Prostate gland (tissue), 2 donors: Measurements from ENCODE around the gene BPIFB2. TPM values are rescaled to one million over a fixed set of nuclear protein-coding genes. Genes with fewer than 3 reads are reported as not detected.

Experiments used
- DNase-seq: peaks from one replicate; pipeline ENCODE4 v3.0.0-alpha.2; 2019; ENCODE audit warnings: low spot score
- H3K27ac ChIP-seq, 2 donors: fragments of 200-600 bp; sonication (generic); 2 replicates each; pipeline ENCODE4 v1.5.1; 2017 to 2019
- H3K27me3 ChIP-seq: fragments of 200-600 bp; sonication (generic); replicated peaks from 2 replicates; pipeline ENCODE4 v1.5.1; 2019; ENCODE audit not compliant: insufficient read depth
- H3K36me3 ChIP-seq, 2 donors: fragments of 200-600 bp; sonication (generic); 1 replicate in 1 of 2; 2 replicates in 1 of 2; pipeline versions ENCODE4 v1.5.1 to v1.8.1; 2017 to 2019
- H3K4me1 ChIP-seq: fragments of 200-600 bp; sonication (generic); replicated peaks from 2 replicates; pipeline ENCODE4 v1.5.1; 2019
- H3K4me3 ChIP-seq, 2 donors: fragments of 200-600 bp; sonication (generic); 2 replicates each; pipeline ENCODE4 v1.5.1; 2017 to 2019
- H3K9me3 ChIP-seq: fragments of 200-600 bp; sonication (generic); 2 replicates; pipeline ENCODE4 v1.5.1; 2017
- CTCF ChIP-seq, 4 experiments: fragments of 200-600 bp in 2 of 4; fragments of 450-650 bp in 2 of 4; sonication (generic) in 2 of 4; IDR thresholded peaks; 1 replicate in 3 of 4; 2 replicates in 1 of 4; pipeline ENCODE4 v1.5.1; 2016 to 2019; ENCODE audit warnings: antibody characterized with exemption in 4 of 4, mild to moderate bottlenecking in 2 of 4, moderate library complexity in 2 of 4
- POLR2A ChIP-seq: fragments of 450-650 bp; IDR thresholded peaks from one replicate; pipeline ENCODE4 v1.6.1; 2016; ENCODE audit warnings: antibody characterized with exemption, mild to moderate bottlenecking
- POLR2AphosphoS5 ChIP-seq: sonication (generic); formaldehyde crosslinking; IDR thresholded peaks from one replicate; pipeline ENCODE4 v1.6.1; 2017; ENCODE audit warnings: antibody characterized with exemption
- WGBS: methylation state at CpG from one replicate; pipeline ENCODE4 v1.1.5; 2018; 5-methylcytosine and 5-hydroxymethylcytosine counted together
- intact Hi-C: fragments of 100-400 bp; cut with DNase I; formaldehyde crosslinking; loops from one replicate; pipeline ENCODE4 v1.14.2; 2022
- total RNA-seq, 2 donors: library from RNA; depleted of rRNA; stranded (reverse); fragments of >200 nt; gene quantifications; one replicate each; pipeline ENCODE4 v1.1.0, GENCODE V29; 2016

The BPIFB2 gene
- total RNA-seq, 2 donors from 2014 or later: 5.1 TPM; not detected in 1

GRCh38 chr20:33026072-33026778, 18.7 kb downstream of the BPIFB2 start:
- Histone ChIP-seq H3K27ac (no peak overlapping the region), H3K27me3 (no peaks in the 10 kb centered on the region), H3K4me3 (no peak overlapping the region), H3K4me1 (no peaks in the 10 kb centered on the region), H3K9me3 (no peaks in the 10 kb centered on the region), H3K36me3 (no peaks in the 10 kb centered on the region)
- WGBS: 61% methylated on average over 5 of the region's 5 CpGs
- intact Hi-C loops: no loop called here
- no peak for DNase-seq
- TF ChIP-seq POLR2A: no peak
- TF ChIP-seq CTCF (IDR thresholded peaks at IDR 0.05): no peak
- TF ChIP-seq POLR2AphosphoS5: no peak

GRCh38 chr20:33026779-33027759, 19.6 kb downstream of the BPIFB2 start:
- Histone ChIP-seq H3K36me3 (no peaks in the 10 kb centered on the region), H3K27ac (no peak overlapping the region), H3K4me1 (no peaks in the 10 kb centered on the region), H3K27me3 (no peaks in the 10 kb centered on the region), H3K9me3 (no peaks in the 10 kb centered on the region), H3K4me3 (no peak overlapping the region)
- TF ChIP-seq POLR2A: no peak
- TF ChIP-seq CTCF (IDR thresholded peaks at IDR 0.05): no peak
- TF ChIP-seq POLR2AphosphoS5: no peak
- 73% methylated on average over 10 of the region's 10 CpGs for WGBS
- intact Hi-C loops: no loop called here
- no peak for DNase-seq

- WGBS: 75% methylated on average over 12 of the region's 12 CpGs
- Histone ChIP-seq H3K36me3 (no peaks in the 10 kb centered on the region), H3K9me3 (no peaks in the 10 kb centered on the region), H3K27ac (no peak overlapping the region), H3K27me3 (no peaks in the 10 kb centered on the region), H3K4me1 (no peaks in the 10 kb centered on the region), H3K4me3 (no peak overlapping the region)
- DNase-seq: no peak
- intact Hi-C loops: no loop called here
- TF ChIP-seq POLR2AphosphoS5 (no peak), CTCF (IDR thresholded peaks at IDR 0.05) (no peak), POLR2A (no peak)
These were observed 20.6 kb downstream of the BPIFB2 start for GRCh38 chr20:33027769-33028751.

- H3K4me3 ChIP-seq: no peak overlapping the region
- DNase-seq: no peak
- no peak for TF ChIP-seq CTCF (IDR thresholded peaks at IDR 0.05)
- TF ChIP-seq POLR2A: no peak
- no peak for TF ChIP-seq POLR2AphosphoS5
- no peaks in the 10 kb centered on the region for H3K36me3 ChIP-seq
- intact Hi-C loops: no loop called here
- no peak overlapping the region for H3K27ac ChIP-seq
- H3K27me3 ChIP-seq: no peaks in the 10 kb centered on the region
- 72% methylated on average over 7 of the region's 7 CpGs for WGBS
- H3K4me1 ChIP-seq: no peaks in the 10 kb centered on the region
- H3K9me3 ChIP-seq: no peaks in the 10 kb centered on the region
These were observed 21.4 kb downstream of the BPIFB2 start for GRCh38 chr20:33028875-33029274.
